ENCODE measurements around the gene FCN1.

DNA sequence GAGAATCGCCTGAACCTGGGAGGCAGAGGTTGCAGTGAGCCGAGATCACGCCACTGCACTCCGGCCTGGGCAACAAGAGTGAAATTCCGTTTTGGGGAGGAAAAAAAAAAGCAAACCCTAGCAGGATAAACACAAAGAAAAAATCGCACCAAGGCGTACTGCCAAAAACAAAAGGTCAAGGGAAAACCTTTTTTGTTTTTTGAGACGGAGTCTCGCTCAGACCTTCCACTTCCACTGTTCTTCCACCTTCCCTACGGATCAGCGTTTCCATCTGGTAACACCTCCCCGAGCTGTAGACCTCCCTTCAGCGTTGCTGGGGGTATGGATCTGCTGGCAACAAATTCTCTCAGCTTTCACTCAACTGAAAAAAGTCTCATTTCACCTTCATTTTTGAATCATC lies 57.2 kb downstream of the FCN1 start:
- TF ChIP-seq, protein P1, sequence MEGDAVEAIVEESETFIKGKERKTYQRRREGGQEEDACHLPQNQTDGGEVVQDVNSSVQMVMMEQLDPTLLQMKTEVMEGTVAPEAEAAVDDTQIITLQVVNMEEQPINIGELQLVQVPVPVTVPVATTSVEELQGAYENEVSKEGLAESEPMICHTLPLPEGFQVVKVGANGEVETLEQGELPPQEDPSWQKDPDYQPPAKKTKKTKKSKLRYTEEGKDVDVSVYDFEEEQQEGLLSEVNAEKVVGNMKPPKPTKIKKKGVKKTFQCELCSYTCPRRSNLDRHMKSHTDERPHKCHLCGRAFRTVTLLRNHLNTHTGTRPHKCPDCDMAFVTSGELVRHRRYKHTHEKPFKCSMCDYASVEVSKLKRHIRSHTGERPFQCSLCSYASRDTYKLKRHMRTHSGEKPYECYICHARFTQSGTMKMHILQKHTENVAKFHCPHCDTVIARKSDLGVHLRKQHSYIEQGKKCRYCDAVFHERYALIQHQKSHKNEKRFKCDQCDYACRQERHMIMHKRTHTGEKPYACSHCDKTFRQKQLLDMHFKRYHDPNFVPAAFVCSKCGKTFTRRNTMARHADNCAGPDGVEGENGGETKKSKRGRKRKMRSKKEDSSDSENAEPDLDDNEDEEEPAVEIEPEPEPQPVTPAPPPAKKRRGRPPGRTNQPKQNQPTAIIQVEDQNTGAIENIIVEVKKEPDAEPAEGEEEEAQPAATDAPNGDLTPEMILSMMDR (conservative IDR thresholded peaks at IDR 0.05; ENCODE audit: low read depth, low read length) = no peak
- TF ChIP-seq EZH2 (IDR thresholded peaks at IDR 0.05; ENCODE audit: low read length, unreplicated experiment) (no peak), EZH2phosphoT487 (IDR thresholded peaks at IDR 0.05; ENCODE audit: borderline replicate concordance, low read length) (no peak)
